WERI-Rb-1 (cell line): ENCODE data around the gene CXXC4.

Experiments used
- DNase-seq: peaks from one replicate; pipeline ENCODE4 v3.0.0-alpha.2; 2020
- H3K27ac ChIP-seq: fragments of 250-450 bp; sonication (Bioruptor Pico); 2 replicates; pipeline ENCODE4 v1.5.1; 2020; ENCODE audit warnings: mild to moderate bottlenecking, moderate library complexity
- H3K27me3 ChIP-seq: fragments of 250-450 bp; sonication (Bioruptor Pico); 2 replicates; pipeline ENCODE4 v1.5.1; 2021; ENCODE audit warnings: mild to moderate bottlenecking, low read depth, moderate library complexity; ENCODE audit not compliant: insufficient read depth, severe bottlenecking
- H3K36me3 ChIP-seq: fragments of 250-450 bp; sonication (Bioruptor Pico); 2 replicates; pipeline ENCODE4 v1.5.1; 2020; ENCODE audit warnings: mild to moderate bottlenecking, moderate library complexity
- H3K4me3 ChIP-seq: 2 replicates; pipeline ENCODE4 v1.5.1; 2011; ENCODE audit warnings: low read depth, mild to moderate bottlenecking, control low read depth, low read length
- H3K9me3 ChIP-seq: fragments of 250-450 bp; sonication (Bioruptor Pico); 2 replicates; pipeline ENCODE4 v1.5.1; 2021; ENCODE audit warnings: mild to moderate bottlenecking, moderate library complexity; ENCODE audit not compliant: severe bottlenecking
- TF ChIP-seq, protein P1 (sequence below): IDR thresholded peaks from 2 replicates; pipeline ENCODE4 v1.5.1; 2011; ENCODE audit warnings: low read depth, mild to moderate bottlenecking, control low read depth, inconsistent platforms, low read length

Gene CXXC4

DNA sequence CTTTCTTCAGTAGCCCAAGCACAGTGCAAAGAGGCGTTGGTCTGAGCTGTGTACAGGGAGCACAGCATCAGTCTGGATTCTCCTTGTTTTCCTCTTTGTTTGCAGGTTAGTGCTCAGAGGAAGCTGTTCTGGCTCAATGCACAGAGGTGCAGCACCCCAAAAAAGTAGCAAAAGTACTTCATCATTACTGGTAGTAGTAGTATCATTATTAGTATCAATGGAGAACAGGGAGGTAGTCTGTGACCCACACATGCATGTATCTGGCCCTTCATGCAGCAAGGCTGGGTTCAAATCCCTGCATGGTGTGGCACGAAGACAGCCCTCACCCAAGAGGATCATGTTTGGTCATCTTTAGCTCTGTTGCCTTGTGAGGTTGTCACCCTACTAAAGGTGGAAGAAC is 68.7 kb downstream of the CXXC4 start:
- H3K9me3 ChIP-seq: no peaks in the 10 kb centered on the region
- no peak for DNase-seq
- TF ChIP-seq, protein P1, sequence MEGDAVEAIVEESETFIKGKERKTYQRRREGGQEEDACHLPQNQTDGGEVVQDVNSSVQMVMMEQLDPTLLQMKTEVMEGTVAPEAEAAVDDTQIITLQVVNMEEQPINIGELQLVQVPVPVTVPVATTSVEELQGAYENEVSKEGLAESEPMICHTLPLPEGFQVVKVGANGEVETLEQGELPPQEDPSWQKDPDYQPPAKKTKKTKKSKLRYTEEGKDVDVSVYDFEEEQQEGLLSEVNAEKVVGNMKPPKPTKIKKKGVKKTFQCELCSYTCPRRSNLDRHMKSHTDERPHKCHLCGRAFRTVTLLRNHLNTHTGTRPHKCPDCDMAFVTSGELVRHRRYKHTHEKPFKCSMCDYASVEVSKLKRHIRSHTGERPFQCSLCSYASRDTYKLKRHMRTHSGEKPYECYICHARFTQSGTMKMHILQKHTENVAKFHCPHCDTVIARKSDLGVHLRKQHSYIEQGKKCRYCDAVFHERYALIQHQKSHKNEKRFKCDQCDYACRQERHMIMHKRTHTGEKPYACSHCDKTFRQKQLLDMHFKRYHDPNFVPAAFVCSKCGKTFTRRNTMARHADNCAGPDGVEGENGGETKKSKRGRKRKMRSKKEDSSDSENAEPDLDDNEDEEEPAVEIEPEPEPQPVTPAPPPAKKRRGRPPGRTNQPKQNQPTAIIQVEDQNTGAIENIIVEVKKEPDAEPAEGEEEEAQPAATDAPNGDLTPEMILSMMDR: no peak
- H3K27ac ChIP-seq: no peak overlapping the region
- no peaks in the 10 kb centered on the region for H3K27me3 ChIP-seq
- H3K4me3 ChIP-seq: no peak overlapping the region
- no peaks in the 10 kb centered on the region for H3K36me3 ChIP-seq

DNA sequence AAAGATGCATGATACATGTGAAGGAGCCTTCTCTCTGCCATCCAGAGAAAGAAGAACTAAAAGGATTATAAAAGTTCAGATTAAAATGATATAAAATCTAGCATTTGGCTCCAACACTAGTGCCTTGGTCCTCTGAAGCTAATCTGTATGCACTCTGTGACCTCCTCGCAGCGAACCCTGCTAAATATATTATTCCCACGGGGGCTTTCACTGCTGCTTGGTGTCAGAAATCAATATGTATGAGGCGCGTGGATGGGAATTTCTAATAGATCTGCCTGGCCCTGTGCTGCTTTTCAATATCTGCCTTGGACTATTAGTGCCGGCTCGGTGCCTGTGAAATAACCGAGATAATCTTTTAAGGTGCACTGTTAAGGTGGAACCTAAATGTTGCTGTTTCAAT is 69.7 kb downstream of the CXXC4 start:
- no peaks in the 10 kb centered on the region for H3K36me3 ChIP-seq
- no peak overlapping the region for H3K27ac ChIP-seq
- TF ChIP-seq, protein P1: no peak
- H3K9me3 ChIP-seq: no peaks in the 10 kb centered on the region
- peak overlapping the region; percentile 54 for H3K4me3 ChIP-seq
- H3K27me3 ChIP-seq: no peaks in the 10 kb centered on the region
- no peak for DNase-seq

DNA sequence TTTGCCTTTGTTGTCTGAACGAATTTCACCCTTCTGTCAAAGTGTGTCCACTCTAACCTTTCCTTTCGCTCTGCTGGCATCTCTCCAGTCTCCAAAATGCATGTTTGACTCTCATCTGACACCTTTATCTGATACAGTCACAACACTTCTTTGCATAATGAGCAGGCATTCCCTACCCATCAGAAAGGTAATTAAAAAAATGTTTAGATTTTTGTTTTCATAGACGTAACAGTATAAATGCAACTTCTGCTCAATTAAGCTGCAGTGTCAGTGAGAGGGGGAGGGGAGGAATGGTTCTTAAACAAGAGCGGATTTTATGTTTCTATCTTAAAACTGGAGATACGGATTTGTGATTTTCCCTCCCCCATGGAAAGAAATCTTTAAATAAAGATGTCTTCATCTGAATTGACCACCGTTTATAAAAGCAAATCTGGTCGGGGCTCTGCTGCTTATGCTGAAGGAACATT is 70.2 kb downstream of the CXXC4 start:
- H3K9me3 ChIP-seq: no peaks in the 10 kb centered on the region
- H3K36me3 ChIP-seq: no peaks in the 10 kb centered on the region
- no peak overlapping the region for H3K27ac ChIP-seq
- H3K27me3 ChIP-seq: no peaks in the 10 kb centered on the region
- H3K4me3 ChIP-seq: peak overlapping the region; percentile 54
- TF ChIP-seq, protein P1: no peak
- no peak for DNase-seq

DNA sequence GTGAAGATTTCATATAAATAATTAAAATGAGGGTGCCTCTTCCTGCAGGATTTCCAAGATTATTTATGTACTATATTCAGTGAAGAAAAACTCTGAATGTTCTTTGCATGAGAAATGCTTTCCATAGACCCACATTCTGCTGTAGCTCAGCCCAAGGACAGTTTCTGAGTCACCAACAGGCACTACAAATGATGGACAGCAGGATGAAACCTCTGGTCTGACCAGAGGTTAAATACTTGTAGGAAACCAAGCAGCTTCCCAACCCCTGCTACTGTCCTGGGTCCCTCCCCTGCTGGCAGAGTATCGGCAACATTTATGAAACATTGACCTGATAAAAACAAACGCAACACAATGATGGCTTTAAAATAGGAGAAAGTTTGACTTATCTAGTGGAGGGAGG is 73.1 kb downstream of the CXXC4 start:
- TF ChIP-seq, protein P1: no peak

DNA sequence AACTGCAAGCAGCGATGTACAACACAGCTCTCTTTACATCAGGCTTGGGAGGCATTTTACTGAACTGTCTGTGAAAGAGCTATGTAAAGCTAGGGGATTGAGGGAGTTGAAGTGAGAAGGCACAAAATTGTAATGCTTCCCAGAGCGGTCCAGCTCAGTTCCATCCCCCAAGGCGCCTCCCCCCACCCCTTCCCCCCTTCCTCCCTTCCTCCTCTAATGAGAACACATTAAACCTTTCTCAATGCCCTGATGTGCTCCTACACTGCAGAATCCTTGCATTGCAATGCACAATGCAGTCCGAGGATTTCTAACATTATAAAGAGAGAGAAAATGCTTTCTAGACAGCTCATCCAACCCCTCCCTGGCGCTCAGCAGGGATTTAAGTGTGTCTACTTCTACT is 73.9 kb downstream of the CXXC4 start:
- H3K27ac ChIP-seq: no peak overlapping the region
- no peak overlapping the region for H3K4me3 ChIP-seq
- TF ChIP-seq, protein P1: no peak
- no peak for DNase-seq
- no peaks in the 10 kb centered on the region for H3K9me3 ChIP-seq
- no peaks in the 10 kb centered on the region for H3K36me3 ChIP-seq
- H3K27me3 ChIP-seq: no peaks in the 10 kb centered on the region

More for the DNA sequence above, 73.1 kb downstream of the CXXC4 start:
- Histone ChIP-seq H3K27ac (no peak overlapping the region), H3K27me3 (no peaks in the 10 kb centered on the region), H3K4me3 (no peak overlapping the region), H3K9me3 (no peaks in the 10 kb centered on the region), H3K36me3 (no peaks in the 10 kb centered on the region)
- DNase-seq: no peak
